GM12878 (cell line): ENCODE results near the gene TP53RK. TPM values are rescaled to one million over a fixed set of nuclear protein-coding genes. Genes with fewer than 3 reads are reported as not detected.

ENCODE experiments used
- ATAC-seq: fragments of 200-7000 bp; cut with Tn5 transposase; 3 replicates; pipeline ENCODE4 v1.9.1; 2020; ENCODE audit warnings: mild to moderate bottlenecking, moderate library complexity
- BruUV-seq: library from RNA; stranded (reverse); fragments of 400-500 nt; replicated peaks from 2 replicates; lab custom pipeline; 2021; lab: Mats Ljungman, UMichigan
- CTCF ChIA-PET: fragments of 300-600 bp; sonication (Branson Sonifier 250); formaldehyde crosslinking; extraction: SDS; loops from one replicate; lab custom pipeline; 2021; ENCODE audit warnings: inconsistent platforms; lab: Yijun Ruan, JAX
- POLR2A ChIA-PET: fragments of 350-600 bp; formaldehyde crosslinking; extraction: SDS; loops from one replicate; lab custom pipeline; 2021; ENCODE audit warnings: inconsistent platforms; lab: Charles Lee
- RAD21 ChIA-PET: fragments of 300-600 bp; sonication (Branson Sonifier 250); formaldehyde crosslinking; loops from one replicate; lab custom pipeline; 2023; ENCODE audit warnings: antibody characterized with exemption; ENCODE audit not compliant: unreplicated experiment; lab: Charles Lee
- SMC1A ChIA-PET: fragments of 300-600 bp; sonication (Branson Sonifier 250); formaldehyde crosslinking; loops from one replicate; lab custom pipeline; 2023; ENCODE audit not compliant: unreplicated experiment, uncharacterized antibody; lab: Charles Lee
- DNase-seq: peaks from one replicate; pipeline ENCODE4 v3.0.0-alpha.2; 2011; ENCODE audit warnings: low read depth, low spot score
- FAIRE-seq: peaks from 3 replicates; lab custom pipeline; 2011; peaks lifted over from hg19 to GRCh38; lab: Jason Lieb, UNC
- H2AFZ ChIP-seq: 2 replicates; pipeline ENCODE4 v1.6.0; 2011; ENCODE audit warnings: low read depth, low read length, control low read depth; ENCODE audit not compliant: control insufficient read depth
- H3K27ac ChIP-seq: 2 replicates; pipeline ENCODE4 v1.5.1; 2011; ENCODE audit warnings: control low read depth; ENCODE audit not compliant: control insufficient read depth, insufficient read depth
- H3K27me3 ChIP-seq, 2 experiments: replicated peaks in 1 of 2; 2 replicates each; pipeline versions ENCODE4 v1.6.0 to v1.6.1; 2011; ENCODE audit warnings: low read length in 1 of 2; ENCODE audit not compliant: control insufficient read depth in 2 of 2, insufficient read depth in 2 of 2
- H3K36me3 ChIP-seq, 2 experiments: 2 replicates each; pipeline ENCODE4 v1.5.1; 2011; ENCODE audit warnings: low read length in 1 of 2; ENCODE audit not compliant: control insufficient read depth in 2 of 2, insufficient read depth in 2 of 2
- H3K4me1 ChIP-seq: 2 replicates; pipeline ENCODE4 v1.6.1; 2011; ENCODE audit warnings: mild to moderate bottlenecking, low read length, moderate library complexity, mixed read lengths; ENCODE audit not compliant: control insufficient read depth, insufficient read depth
- H3K4me2 ChIP-seq: 2 replicates; pipeline ENCODE4 v1.6.0; 2011; ENCODE audit warnings: control low read depth; ENCODE audit not compliant: control insufficient read depth, insufficient read depth
- H3K4me3 ChIP-seq: fragments of 200-600 bp; sonication (generic); 2 replicates; pipeline ENCODE4 v1.5.1; 2016
- H3K79me2 ChIP-seq: 2 replicates; pipeline ENCODE4 v1.6.0; 2011; ENCODE audit warnings: low read length; ENCODE audit not compliant: control insufficient read depth, insufficient read depth
- H3K9ac ChIP-seq: 2 replicates; pipeline ENCODE4 v1.8.0; 2011; ENCODE audit warnings: low read length, control low read depth, mixed read lengths; ENCODE audit not compliant: control insufficient read depth, insufficient read depth
- H3K9me3 ChIP-seq: replicated peaks from 3 replicates; pipeline ENCODE4 v1.5.1; 2011; ENCODE audit warnings: mild to moderate bottlenecking, low read length; ENCODE audit not compliant: control insufficient read depth, insufficient read depth
- H4K20me1 ChIP-seq: 2 replicates; pipeline ENCODE4 v1.6.0; 2011; ENCODE audit not compliant: control insufficient read depth, insufficient read depth
- BHLHE40 ChIP-seq, 2 experiments: fragments of 450-650 bp in 1 of 2; IDR thresholded peaks; 2 replicates each; pipeline ENCODE4 v1.6.1; 2011 to 2017; ENCODE audit warnings: low read depth in 2 of 2, borderline replicate concordance in 1 of 2, improper control_type of control experiment in 1 of 2, low read length in 1 of 2, mild to moderate bottlenecking in 1 of 2
- BMI1 ChIP-seq: fragments of 450-650 bp; IDR thresholded peaks from 2 replicates; pipeline ENCODE4 v1.6.1; 2016; ENCODE audit warnings: mild to moderate bottlenecking, moderate library complexity, borderline replicate concordance
- GATAD2B ChIP-seq: fragments of 450-650 bp; conservative IDR thresholded peaks from 2 replicates; pipeline ENCODE4 v1.6.1; 2017; ENCODE audit warnings: low read depth, mild to moderate bottlenecking, moderate library complexity
- KDM1A ChIP-seq: fragments of 200-600 bp; sonication (generic); IDR thresholded peaks from 2 replicates; pipeline ENCODE4 v1.6.1; 2016; ENCODE audit warnings: borderline replicate concordance
- MEF2B ChIP-seq: fragments of 450-650 bp; IDR thresholded peaks from 2 replicates; pipeline ENCODE4 v1.6.1; 2018; ENCODE audit warnings: mild to moderate bottlenecking, moderate library complexity; ENCODE audit not compliant: partially characterized antibody, poor library complexity, severe bottlenecking
- NR2C1 ChIP-seq: fragments of 450-650 bp; IDR thresholded peaks from 2 replicates; pipeline ENCODE4 v1.6.1; 2017; ENCODE audit warnings: antibody characterized with exemption, mild to moderate bottlenecking, moderate library complexity
- SP1 ChIP-seq: IDR thresholded peaks from one replicate; pipeline ENCODE4 v1.6.1; 2011; ENCODE audit warnings: low read depth, low read length
- TCF7 ChIP-seq: IDR thresholded peaks from 2 replicates; pipeline ENCODE4 v1.6.1; 2014; ENCODE audit warnings: antibody characterized with exemption, borderline replicate concordance
- WGBS: methylation state at CpG from one replicate; pipeline ENCODE4 v1.1.6; 2016; ENCODE audit warnings: low lambda C conversion rate; ENCODE audit not compliant: insufficient replicate concordance, insufficient coverage; ENCODE audit errors: missing lambda C conversion rate; 5-methylcytosine and 5-hydroxymethylcytosine counted together
- in situ Hi-C: fragments of 300-500 bp; cut with MboI; formaldehyde crosslinking; loops from 9 replicates; pipeline ENCODE4 v1.14.3; 2018; ENCODE audit warnings: mixed read lengths
- intact Hi-C: fragments of 100-400 bp; cut with micrococcal nuclease; formaldehyde crosslinking; loops from one replicate; pipeline ENCODE4 v1.14.2; 2022; ENCODE audit not compliant: unreplicated experiment
- polyA plus RNA-seq, 11 experiments: library from polyadenylated mRNA; depleted of rRNA in 4 of 11; unstranded in 6 of 11; stranded (reverse) in 5 of 11; fragments of >200 nt; fragmentation: Nextera tagmentation in 4 of 11; fragmentation: Illumina TruSeq in 1 of 11; extraction: Ambion mirVana in 4 of 11; extraction: Trizol in 1 of 11; gene quantifications; 1 replicate in 1 of 11; 2 replicates in 10 of 11; pipeline versions ENCODE4 v1.2.1 to v1.2.3, GENCODE V29; 2011 to 2016; ENCODE audit warnings: inconsistent platforms in 2 of 11, missing spikeins in 2 of 11, low read depth in 1 of 11
- total RNA-seq, 4 experiments: library from RNA; depleted of rRNA in 3 of 4; stranded (reverse); fragments of >200 nt in 3 of 4; fragmentation: Illumina TruSeq in 1 of 4; extraction: Trizol in 1 of 4; gene quantifications; 2 replicates each; pipeline versions ENCODE4 v1.2.1 to v1.2.3, GENCODE V29; 2013 to 2021
- TF ChIP-seq, protein P1 (sequence below): fragments of 450-650 bp; IDR thresholded peaks from 2 replicates; pipeline ENCODE4 v1.6.1; 2017; ENCODE audit warnings: antibody characterized with exemption, mild to moderate bottlenecking, moderate library complexity
- TF ChIP-seq, protein P2 (sequence below): fragments of 450-650 bp; IDR thresholded peaks from 2 replicates; pipeline ENCODE4 v1.6.1; 2017; ENCODE audit warnings: low read depth, mild to moderate bottlenecking, moderate library complexity

TP53RK gene
- total and polyA plus RNA-seq, 10 of the 15 experiments (the other 5 are each of a cell fraction or from before 2014, with no cell fraction given): 3.8 to 23.1 (median 16.1) TPM

DNA sequence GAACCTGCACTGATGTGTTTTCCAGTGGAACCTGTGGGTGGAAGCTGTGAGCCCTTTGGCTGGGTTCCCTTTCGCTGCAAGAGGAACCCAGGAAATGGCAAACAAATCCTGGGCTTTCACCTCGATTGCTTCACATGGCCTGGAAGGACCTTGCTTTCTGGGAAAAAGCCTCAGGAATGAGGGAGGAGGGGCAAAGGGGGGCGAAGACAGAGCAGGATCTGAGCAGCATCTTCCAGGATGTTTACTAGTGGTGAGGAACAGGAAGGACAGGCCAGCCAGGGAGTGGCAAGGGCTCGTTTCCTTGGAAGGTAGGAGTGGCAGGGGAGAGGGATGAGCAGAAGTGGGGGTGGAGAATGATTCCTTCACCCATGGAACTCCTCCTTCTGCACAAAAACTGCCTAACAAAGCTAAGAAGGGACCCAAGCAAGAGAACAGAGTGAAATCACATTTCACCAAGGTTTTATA lies 26.1 kb upstream of the TP53RK start:
- intact Hi-C loops: no loop called here
- no peaks in the 10 kb centered on the region for H3K9me3 ChIP-seq
- no TSS peak for BruUV-seq
- CTCF ChIA-PET: interaction anchor here (0.6 kb wide), 1 partner anchor 16 kb away, joined by 3 read pairs; no protein-coding TSS in a partner anchor
- H4K20me1 ChIP-seq: no peaks in the 10 kb centered on the region
- H3K4me3 ChIP-seq: no peak overlapping the region
- peaks cover 0 to 2% of the 10 kb centered on the region in 2 experiments; a peak in 1 of 4 replicates for H3K27me3 ChIP-seq
- no peaks in the 10 kb centered on the region for H3K36me3 ChIP-seq
- no peak for ATAC-seq
- H3K9ac ChIP-seq: no peak overlapping the region
- in situ Hi-C loops: no loop called here
- no peak overlapping the region for H3K4me2 ChIP-seq
- SMC1A ChIA-PET: no interaction called here
- H3K27ac ChIP-seq: no peak overlapping the region
- RAD21 ChIA-PET: no interaction called here
- POLR2A ChIA-PET: no interaction called here
- FAIRE-seq: no peak
- no peak for DNase-seq
- no peak overlapping the region for H2AFZ ChIP-seq
- no peak for TF ChIP-seq KDM1A
- no peak for TF ChIP-seq GATAD2B
- TF ChIP-seq, protein P1, sequence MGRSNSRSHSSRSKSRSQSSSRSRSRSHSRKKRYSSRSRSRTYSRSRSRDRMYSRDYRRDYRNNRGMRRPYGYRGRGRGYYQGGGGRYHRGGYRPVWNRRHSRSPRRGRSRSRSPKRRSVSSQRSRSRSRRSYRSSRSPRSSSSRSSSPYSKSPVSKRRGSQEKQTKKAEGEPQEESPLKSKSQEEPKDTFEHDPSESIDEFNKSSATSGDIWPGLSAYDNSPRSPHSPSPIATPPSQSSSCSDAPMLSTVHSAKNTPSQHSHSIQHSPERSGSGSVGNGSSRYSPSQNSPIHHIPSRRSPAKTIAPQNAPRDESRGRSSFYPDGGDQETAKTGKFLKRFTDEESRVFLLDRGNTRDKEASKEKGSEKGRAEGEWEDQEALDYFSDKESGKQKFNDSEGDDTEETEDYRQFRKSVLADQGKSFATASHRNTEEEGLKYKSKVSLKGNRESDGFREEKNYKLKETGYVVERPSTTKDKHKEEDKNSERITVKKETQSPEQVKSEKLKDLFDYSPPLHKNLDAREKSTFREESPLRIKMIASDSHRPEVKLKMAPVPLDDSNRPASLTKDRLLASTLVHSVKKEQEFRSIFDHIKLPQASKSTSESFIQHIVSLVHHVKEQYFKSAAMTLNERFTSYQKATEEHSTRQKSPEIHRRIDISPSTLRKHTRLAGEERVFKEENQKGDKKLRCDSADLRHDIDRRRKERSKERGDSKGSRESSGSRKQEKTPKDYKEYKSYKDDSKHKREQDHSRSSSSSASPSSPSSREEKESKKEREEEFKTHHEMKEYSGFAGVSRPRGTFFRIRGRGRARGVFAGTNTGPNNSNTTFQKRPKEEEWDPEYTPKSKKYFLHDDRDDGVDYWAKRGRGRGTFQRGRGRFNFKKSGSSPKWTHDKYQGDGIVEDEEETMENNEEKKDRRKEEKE: no peak
- no peak for TF ChIP-seq BHLHE40 (IDR thresholded peaks at IDR 0.05; ENCODE audit: borderline replicate concordance in 1 of 2, low read depth in 2 of 2, low read length in 1 of 2)
- no peak for TF ChIP-seq BMI1
- no peak for TF ChIP-seq SP1
- no peak for TF ChIP-seq TCF7
- TF ChIP-seq, protein P2, sequence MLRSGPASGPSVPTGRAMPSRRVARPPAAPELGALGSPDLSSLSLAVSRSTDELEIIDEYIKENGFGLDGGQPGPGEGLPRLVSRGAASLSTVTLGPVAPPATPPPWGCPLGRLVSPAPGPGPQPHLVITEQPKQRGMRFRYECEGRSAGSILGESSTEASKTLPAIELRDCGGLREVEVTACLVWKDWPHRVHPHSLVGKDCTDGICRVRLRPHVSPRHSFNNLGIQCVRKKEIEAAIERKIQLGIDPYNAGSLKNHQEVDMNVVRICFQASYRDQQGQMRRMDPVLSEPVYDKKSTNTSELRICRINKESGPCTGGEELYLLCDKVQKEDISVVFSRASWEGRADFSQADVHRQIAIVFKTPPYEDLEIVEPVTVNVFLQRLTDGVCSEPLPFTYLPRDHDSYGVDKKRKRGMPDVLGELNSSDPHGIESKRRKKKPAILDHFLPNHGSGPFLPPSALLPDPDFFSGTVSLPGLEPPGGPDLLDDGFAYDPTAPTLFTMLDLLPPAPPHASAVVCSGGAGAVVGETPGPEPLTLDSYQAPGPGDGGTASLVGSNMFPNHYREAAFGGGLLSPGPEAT: no peak
- no peak for TF ChIP-seq NR2C1
- TF ChIP-seq MEF2B: no peak
- TF ChIP-seq, all 136 proteins: peak for 0
- H3K4me1 ChIP-seq: no peaks in the 10 kb centered on the region
- no peaks in the 10 kb centered on the region for H3K79me2 ChIP-seq
- WGBS: 0% methylated on average over 4 of the region's 4 CpGs
